GM19351 (cell line): ENCODE results near the gene FGD1.

Experiments
- ATAC-seq: cut with Tn5 transposase; IDR thresholded peaks from one replicate; pipeline ENCODE4 v1.9.1; 2021; ENCODE audit warnings: mild to moderate bottlenecking, moderate library complexity; ENCODE audit not compliant: unreplicated experiment

FGD1 gene

DNA sequence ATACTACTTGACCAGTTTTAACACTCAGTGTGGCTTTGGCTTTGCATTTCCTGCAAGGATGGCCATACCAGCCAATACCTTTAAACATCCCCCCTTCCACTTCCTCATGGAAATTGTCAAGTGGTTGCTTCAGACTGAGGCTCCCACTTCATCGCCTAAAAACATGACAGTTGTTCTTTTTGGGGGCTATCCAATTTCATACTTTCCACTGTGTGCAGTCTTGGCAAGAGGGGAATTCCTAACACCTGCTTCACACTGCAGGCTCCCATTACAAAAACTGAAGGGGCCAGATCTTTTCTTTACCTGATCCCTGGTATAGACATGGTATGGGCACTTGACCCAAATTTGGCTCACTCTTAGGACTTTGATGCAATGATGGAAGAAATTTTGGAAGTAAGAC, 84.3 kb downstream of the FGD1 start:
- no peak for ATAC-seq

DNA sequence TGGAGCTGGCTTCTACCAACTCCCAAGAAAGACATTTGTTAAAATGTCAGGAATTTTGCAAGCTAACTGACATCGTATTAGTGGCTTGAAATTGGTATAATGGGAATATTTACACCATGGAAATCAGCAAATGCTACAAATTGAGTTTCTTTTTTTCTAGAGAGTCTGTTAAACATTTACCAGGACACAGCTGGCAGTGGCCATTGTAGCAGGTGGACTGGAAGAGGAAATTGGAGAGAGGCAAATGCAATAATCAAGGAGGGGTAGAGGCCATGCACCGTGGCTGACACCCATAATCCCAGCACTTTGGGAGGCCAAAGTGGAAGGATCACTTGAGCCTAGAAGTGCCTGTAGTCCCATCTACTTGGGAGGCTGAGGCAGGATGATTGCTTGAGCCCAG, 88.8 kb downstream of the FGD1 start:
- no peak for ATAC-seq

DNA sequence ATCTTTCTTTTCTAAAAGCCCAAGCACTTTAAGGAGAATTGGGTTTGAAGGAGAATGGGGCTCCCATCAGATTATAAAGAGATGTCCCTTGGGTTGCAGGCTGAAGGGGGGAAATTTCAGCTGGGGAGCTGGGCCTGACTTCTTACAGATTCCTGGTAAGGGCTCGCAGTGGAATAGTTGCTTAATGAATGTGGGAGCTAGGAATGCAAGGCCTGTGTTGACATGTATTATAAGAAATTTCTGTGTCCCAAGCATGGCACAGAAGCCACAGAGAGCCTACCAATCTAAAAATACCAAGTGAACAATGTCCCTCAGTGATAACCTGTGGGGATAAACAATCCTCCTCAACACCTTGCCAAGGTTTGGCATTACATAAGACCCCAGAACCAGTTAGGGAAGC, 98.9 kb downstream of the FGD1 start:
- ATAC-seq = no peak
